ENCODE data around the gene TCTA. TPM values are rescaled to one million over a fixed set of nuclear protein-coding genes. Genes with fewer than 3 reads are reported as not detected.

Gene TCTA
- total and polyA plus RNA-seq, 2 donors (not counting 1 experiment from before 2014, with no cell fraction given): 46.4 to 55.9 TPM

DNA sequence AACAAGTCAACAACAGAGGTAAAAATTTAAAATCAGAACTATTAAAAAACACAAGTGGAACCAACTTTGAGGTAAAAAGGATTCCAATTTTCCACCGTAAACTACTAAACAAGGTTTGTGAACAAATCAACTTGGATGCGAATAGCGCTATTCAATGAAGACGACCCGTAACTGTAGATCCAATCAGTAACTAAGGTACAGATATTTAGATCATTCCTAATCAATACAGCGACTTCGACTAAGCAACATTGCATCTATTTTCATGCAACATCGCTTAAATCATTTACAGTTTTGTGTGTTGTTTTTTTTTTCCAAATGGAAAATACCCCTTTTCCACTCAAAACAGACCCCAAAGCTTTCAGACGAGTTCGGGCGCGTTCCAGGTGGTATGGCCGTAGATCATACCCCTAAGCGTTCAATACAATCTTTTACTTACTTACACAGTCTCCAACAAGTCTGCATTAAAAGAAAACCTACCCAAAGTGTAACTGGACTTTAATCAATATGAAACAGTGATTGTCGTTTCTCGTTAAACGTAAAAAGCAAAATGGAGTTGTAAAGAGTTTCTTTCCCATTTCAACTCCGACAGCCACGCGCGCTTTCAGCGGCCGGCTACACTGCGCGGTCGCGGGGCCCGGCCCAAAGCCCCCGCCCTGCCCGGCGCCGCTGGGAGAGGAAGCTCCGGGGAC, 1.2 kb upstream of the TCTA start:
- ATAC-seq (ENCODE audit: low read depth) (no peak), DNase-seq (no peak)
- Histone ChIP-seq H3K27me3 (replicated peaks in 1 of 4; ENCODE audit: control extremely low read depth in 1 of 4, control insufficient read depth in 3 of 4, insufficient read depth in 4 of 4, low read length in 3 of 4) (no peaks in the 10 kb centered on the region), H2AFZ (ENCODE audit: insufficient read depth, low read depth, low read length, poor library complexity, severe bottlenecking) (peak overlapping the region; percentile 63), H3K4me1 (ENCODE audit: control insufficient read depth in 2 of 2, insufficient read depth in 2 of 2, low read length in 2 of 2) (peaks cover 71 to 82% of the 10 kb centered on the region in 2 donors), H3K36me3 (replicated peaks in 1 of 2; ENCODE audit: control extremely low read depth in 1 of 2, control insufficient read depth in 1 of 2, extremely low read depth in 1 of 2, insufficient read depth in 2 of 2, low read length in 1 of 2) (peaks cover 0 to 13% of the 10 kb centered on the region in 2 experiments), H3K9me3 (ENCODE audit: control extremely low read depth in 1 of 3, control insufficient read depth in 2 of 3, insufficient read depth in 1 of 3, low read length in 2 of 3) (no peaks in the 10 kb centered on the region), H3K79me2 (ENCODE audit: control insufficient read depth, insufficient read depth, low read length) (peaks cover 81% of the 10 kb centered on the region), H3K9ac (ENCODE audit: low read length) (peak overlapping the region; percentile 85), H3K4me3 (ENCODE audit: control extremely low read depth in 1 of 5, extremely low read depth in 1 of 5, insufficient read depth in 1 of 5, low read depth in 2 of 5, low read length in 4 of 5) (peak overlapping the region; percentile 64 to 96 (median 74)), H4K20me1 (ENCODE audit: control insufficient read depth, insufficient read depth, low read length, poor library complexity, severe bottlenecking) (peaks cover 51% of the 10 kb centered on the region), H3K27ac (ENCODE audit: low read length in 2 of 2) (peak overlapping the region; percentile 89 to 96), H3K4me2 (replicated peaks; ENCODE audit: low read depth, low read length, poor library complexity, severe bottlenecking) (peak overlapping the region; percentile 72)
- POLR2A ChIA-PET: interaction anchor here (0.8 to 3.0 kb wide), 8 partner anchors 17 to 72 kb away, joined by 3 to 45 read pairs (median 10); partner anchors contain the start of genes DAG1, GPX1, NICN1 and USP4
- intact Hi-C loops (cut with micrococcal nuclease): loop anchor here (5.0 kb wide), 1 partner anchor 261 kb away; the partner anchor contains the start of gene APEH
- WGBS (ENCODE audit: insufficient coverage): 0% methylated on average over 17 of the region's 33 CpGs
- TF ChIP-seq, protein P1, sequence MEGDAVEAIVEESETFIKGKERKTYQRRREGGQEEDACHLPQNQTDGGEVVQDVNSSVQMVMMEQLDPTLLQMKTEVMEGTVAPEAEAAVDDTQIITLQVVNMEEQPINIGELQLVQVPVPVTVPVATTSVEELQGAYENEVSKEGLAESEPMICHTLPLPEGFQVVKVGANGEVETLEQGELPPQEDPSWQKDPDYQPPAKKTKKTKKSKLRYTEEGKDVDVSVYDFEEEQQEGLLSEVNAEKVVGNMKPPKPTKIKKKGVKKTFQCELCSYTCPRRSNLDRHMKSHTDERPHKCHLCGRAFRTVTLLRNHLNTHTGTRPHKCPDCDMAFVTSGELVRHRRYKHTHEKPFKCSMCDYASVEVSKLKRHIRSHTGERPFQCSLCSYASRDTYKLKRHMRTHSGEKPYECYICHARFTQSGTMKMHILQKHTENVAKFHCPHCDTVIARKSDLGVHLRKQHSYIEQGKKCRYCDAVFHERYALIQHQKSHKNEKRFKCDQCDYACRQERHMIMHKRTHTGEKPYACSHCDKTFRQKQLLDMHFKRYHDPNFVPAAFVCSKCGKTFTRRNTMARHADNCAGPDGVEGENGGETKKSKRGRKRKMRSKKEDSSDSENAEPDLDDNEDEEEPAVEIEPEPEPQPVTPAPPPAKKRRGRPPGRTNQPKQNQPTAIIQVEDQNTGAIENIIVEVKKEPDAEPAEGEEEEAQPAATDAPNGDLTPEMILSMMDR (IDR thresholded peaks at IDR 0.05): no peak
- TF ChIP-seq EZH2 (IDR thresholded peaks at IDR 0.05; ENCODE audit: borderline replicate concordance, insufficient read depth, low read depth, low read length, poor library complexity, severe bottlenecking): no peak
- Mint-ChIP-seq H3K9me3 (ENCODE audit: insufficient read depth) (no peaks in the 10 kb centered on the region), H3K4me1 (peaks cover 73% of the 10 kb centered on the region), H3K27me3 (no peaks in the 10 kb centered on the region), H3K27ac (peak overlapping the region; percentile 95), H3K4me3 (peak overlapping the region; percentile 96)
- CTCF ChIA-PET: interaction anchor here (1.7 to 3.9 kb wide), 3 partner anchors 38 to 71 kb away, joined by 4 to 23 read pairs (median 15); partner anchors contain the start of gene USP4

All from B cell (primary cell).